ENCODE results near the gene PRSS3. TPM values are rescaled to one million over a fixed set of nuclear protein-coding genes. Genes with fewer than 3 reads are reported as not detected.
A peak's percentile ranks its signal among the peaks of the same experiment; 100 is the strongest.
"Not testable (repeated sequence)": the region's sequence is repeated elsewhere in the genome, so short reads cannot be mapped to it uniquely, and the experiment has no call there.

PRSS3 gene
- total and polyA plus RNA-seq, 5 experiments from 2014 or later: 0.52 TPM; not detected in 4

DNA sequence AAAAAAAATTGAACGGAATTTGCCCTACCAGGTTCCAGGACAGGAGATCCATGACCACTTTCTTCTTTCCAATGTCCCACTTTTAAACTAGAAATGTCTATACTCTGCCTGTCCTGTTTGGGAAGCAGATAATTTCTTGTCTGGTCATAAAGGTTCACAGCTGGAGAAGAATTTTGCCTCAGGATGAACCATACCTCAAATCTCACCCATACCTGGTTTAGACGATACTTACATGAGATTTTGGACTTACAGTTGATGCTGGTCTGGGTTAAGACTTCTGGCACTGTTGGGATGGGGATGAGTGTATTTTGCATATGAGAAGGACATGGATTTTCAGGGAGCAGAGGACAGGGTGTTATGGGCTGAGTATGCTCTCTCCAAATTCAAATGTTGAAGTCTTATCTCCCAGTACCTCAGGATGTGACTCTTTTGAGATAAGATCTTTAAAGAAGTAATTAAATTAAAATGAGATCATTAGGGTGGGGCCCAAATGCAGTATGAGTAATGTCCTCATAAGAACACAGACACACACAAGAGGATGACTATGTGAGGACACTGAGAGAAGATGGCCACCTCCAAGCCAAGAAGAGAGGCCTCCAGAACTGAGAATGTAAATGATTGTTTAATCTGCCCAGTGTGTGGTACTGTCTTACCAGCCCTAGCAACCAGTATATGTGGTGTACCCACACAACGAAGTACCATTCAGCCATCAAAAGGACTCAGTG lies 25.0 kb upstream of the PRSS3 start:
- ATAC-seq, H3K4me3 Mint-ChIP-seq, DNase-seq, POLR2A ChIA-PET, H3K9me3 Mint-ChIP-seq, H3K27me3 Mint-ChIP-seq, H3K4me1 Mint-ChIP-seq, H3K36me3 Mint-ChIP-seq: not testable (repeated sequence)
- H3K27ac Mint-ChIP-seq: peak overlapping the region in 3 of 10 donors; percentile 2 to 28 (median 7)

DNA sequence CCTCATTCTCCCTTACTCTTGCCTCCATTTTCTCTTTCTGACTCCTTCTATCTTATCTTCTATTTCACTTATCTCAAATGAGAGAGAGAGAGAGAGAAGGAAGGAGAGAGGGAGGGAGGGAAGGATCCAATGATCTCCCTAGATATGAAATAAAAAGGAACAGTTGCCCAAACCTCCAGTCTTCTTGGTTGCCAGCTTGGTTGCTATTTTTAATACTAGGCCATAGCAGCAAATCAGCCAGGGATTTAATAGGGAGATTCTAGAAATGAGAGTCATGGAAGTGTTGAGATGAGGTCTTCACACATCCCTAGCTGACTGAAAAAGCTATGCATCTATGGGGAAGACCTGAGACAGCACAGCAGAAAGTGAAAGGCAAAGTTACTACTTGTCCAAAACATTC lies 22.2 kb upstream of the PRSS3 start:
- POLR2A ChIA-PET, ATAC-seq, H3K4me3 Mint-ChIP-seq, H3K27ac Mint-ChIP-seq, DNase-seq, H3K9me3 Mint-ChIP-seq, H3K36me3 Mint-ChIP-seq, H3K27me3 Mint-ChIP-seq, H3K4me1 Mint-ChIP-seq: not testable (repeated sequence)

DNA sequence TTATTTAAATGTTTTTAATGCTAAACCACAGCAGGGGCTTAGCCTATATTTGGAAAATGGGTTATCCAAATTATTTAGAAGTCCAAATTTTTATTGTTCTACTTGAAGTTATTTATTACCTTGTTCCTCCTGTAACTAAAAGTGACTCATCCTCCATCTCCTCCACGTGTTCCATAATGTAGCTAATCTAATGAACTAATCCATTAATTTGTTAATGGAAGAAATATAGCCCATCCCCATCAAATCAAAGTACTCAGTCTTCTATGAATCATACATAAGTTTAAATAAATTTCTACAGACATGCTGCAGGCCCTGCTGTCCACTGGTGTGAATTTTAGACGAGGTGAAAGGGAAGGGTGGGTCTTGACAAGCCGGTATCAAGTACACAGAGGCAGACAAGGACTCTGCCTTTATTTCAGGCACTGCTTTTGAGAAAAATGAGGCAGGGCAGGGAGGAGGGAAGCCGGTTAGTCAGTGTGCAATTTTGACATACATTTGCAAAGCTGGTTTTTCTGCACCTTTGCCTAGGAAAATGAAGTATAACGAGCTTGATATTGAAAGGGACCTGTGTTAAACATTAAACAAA lies 21.2 kb upstream of the PRSS3 start:
- H3K9me3 Mint-ChIP-seq, ATAC-seq, H3K4me1 Mint-ChIP-seq, DNase-seq, H3K36me3 Mint-ChIP-seq, POLR2A ChIA-PET, H3K27me3 Mint-ChIP-seq, H3K27ac Mint-ChIP-seq, H3K4me3 Mint-ChIP-seq: not testable (repeated sequence)

DNA sequence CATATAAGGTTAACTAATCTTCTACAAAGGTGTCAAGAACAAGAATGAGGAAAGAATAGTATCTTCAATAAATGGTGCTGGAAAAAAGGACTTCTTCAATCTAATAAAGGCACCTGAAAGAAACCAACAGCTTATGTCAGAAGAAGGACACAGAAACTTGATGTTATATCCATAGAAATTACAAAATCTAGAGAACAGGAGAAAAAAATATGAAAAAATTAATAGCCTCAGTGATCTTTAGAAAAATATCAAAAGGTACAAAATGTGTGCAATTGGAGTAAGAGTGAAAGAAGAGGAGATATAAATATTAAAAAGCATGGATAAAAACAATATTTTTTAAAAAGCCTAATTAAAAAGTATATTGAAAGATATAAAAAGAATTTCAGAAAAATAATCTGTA lies 18.8 kb upstream of the PRSS3 start:
- H3K27ac Mint-ChIP-seq: peak overlapping the region in 2 of 10 donors; percentile 33 to 37
- H3K4me3 Mint-ChIP-seq: peak overlapping the region in 3 of 10 donors; percentile 23 to 48 (median 35)
- H3K27me3 Mint-ChIP-seq: peaks cover 0 to 5% (median 3%) of the 10 kb centered on the region in 5 donors
- POLR2A ChIA-PET: no interaction called here
- no peaks in the 10 kb centered on the region for H3K9me3 Mint-ChIP-seq
- no peak for ATAC-seq
- no peak for DNase-seq
- H3K36me3 Mint-ChIP-seq: no peaks in the 10 kb centered on the region
- peaks cover 0 to 6% (median 3%) of the 10 kb centered on the region in 4 donors for H3K4me1 Mint-ChIP-seq

DNA sequence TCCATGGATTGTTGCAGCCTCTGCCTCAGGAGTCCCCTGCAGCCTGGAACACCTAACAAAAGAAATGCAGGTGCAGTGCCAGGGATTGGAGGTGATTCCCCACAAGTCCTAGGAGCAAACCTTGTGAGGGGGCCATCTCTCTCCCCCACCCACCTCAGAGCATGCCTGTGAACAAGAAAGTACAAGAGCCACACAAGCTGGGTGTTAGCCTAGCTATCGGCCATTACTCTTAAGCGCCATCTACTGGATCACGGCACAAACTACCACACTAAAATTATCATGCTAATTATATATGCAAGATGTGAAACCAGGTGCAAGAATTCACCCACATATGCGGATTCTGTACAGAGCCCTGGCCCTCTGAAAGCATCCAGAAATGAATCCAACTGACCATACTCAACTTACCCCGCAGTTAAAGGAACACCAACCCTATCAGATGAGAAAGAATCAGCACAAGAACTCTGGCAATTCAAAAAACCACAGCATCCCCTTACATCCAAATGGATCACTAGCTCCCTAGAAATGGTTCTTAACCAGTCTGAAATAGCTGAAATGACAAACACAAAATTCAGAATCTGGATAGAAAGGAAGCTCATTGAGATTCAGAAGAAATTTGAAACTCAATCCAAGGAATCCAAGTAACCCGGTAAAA lies 16.5 kb upstream of the PRSS3 start:
- peak in 9 of 10 donors; percentile 15 to 69 (median 48) for DNase-seq
- Mint-ChIP-seq H3K4me3 (no peak overlapping the region), H3K27me3 (peaks cover 0 to 3% (median 1%) of the 10 kb centered on the region in 5 donors), H3K27ac (no peak overlapping the region), H3K4me1 (peaks cover 0 to 5% (median 2%) of the 10 kb centered on the region in 4 donors), H3K36me3 (no peaks in the 10 kb centered on the region), H3K9me3 (no peaks in the 10 kb centered on the region)
- POLR2A ChIA-PET: no interaction called here
- ATAC-seq: peak; percentile 87 to 89

DNA sequence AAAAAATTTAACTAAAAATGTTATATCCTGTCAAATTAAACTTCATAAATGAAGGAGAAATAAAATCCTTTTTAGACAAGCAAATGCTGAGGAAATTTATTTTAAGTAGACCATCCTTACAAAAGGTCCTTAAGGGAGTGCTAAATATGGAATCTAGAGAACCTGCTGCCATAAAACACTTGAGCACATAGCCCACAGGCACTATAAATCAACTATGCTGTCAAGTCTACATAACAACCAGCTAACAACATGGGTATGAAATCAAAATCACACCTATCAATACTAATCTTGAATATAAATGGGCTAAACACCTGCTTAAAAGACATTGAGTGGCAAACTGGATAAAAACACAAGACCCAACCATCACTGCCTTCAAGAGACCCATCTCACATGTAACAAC lies 15.1 kb upstream of the PRSS3 start:
- Mint-ChIP-seq H3K36me3 (no peaks in the 10 kb centered on the region), H3K27me3 (peaks cover 0 to 3% (median 1%) of the 10 kb centered on the region in 5 donors), H3K9me3 (no peaks in the 10 kb centered on the region), H3K4me3 (no peak overlapping the region), H3K4me1 (peaks cover 0 to 5% (median 2%) of the 10 kb centered on the region in 4 donors), H3K27ac (no peak overlapping the region)
- DNase-seq (no peak), ATAC-seq (no peak)
- POLR2A ChIA-PET: no interaction called here

DNA sequence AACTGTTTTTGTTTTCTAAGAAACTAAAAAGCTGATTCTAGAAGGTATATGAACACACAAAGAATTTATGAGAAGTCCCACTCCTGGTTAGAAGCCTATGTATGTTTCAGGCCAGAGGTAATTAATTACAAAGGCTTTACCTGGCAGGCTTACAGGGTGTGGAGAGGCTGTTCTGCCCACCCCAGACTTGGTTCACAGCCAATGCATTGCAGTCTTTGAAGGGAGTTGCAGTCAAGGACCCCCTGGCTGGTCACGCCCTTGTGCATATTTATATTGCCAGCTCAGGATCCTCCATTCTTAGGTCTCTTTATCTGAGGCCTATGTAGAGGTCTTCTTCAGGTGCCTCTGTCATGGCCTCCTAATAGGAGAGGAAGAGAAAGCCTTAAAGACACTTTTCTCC lies 13.6 kb upstream of the PRSS3 start:
- peaks cover 0 to 10% (median 3%) of the 10 kb centered on the region in 5 donors for H3K27me3 Mint-ChIP-seq
- H3K4me1 Mint-ChIP-seq: peaks cover 9 to 20% (median 11%) of the 10 kb centered on the region in 4 donors
- DNase-seq: no peak
- no peaks in the 10 kb centered on the region for H3K9me3 Mint-ChIP-seq
- POLR2A ChIA-PET: no interaction called here
- ATAC-seq: no peak
- H3K36me3 Mint-ChIP-seq: no peaks in the 10 kb centered on the region
- H3K4me3 Mint-ChIP-seq: no peak overlapping the region
- no peak overlapping the region for H3K27ac Mint-ChIP-seq

DNA sequence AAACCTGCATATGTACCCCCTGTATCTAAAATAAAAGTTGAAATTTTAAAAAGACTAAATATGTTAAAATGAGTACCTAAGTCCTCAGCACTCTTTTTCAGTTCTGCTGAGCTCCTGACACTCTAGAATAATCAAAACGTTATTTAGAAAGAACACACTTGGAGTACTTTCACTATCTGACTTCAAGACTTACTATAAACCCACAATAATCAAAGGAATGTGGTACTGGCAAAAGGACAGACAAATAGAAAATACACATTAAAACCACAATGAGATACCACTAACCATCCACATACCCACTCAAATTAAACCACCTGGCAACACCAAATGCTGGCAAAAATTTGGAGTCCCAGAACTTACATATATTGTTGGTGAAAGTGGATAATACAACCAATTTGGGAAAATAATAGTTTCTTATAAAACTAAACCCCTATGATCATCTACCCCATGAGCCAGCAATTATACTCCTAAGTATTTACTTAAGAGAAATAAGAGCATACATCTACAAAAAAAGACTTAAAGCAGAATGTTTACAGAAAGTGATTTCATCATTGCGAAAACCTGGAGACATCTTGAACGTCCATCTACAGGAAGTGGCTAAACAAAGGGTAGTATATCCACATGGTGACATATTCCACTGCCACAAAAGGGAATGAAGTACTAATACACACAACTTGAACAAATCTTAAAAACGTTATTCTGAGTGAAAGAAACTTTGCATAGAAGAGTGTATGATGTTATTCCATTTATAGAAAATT lies 12.8 kb upstream of the PRSS3 start:
- ATAC-seq (no peak), DNase-seq (no peak)
- H3K27me3 Mint-ChIP-seq: peaks cover 0 to 10% (median 3%) of the 10 kb centered on the region in 5 donors
- no peaks in the 10 kb centered on the region for H3K9me3 Mint-ChIP-seq
- no peak overlapping the region for H3K27ac Mint-ChIP-seq
- peaks cover 10 to 21% (median 13%) of the 10 kb centered on the region in 4 donors for H3K4me1 Mint-ChIP-seq
- H3K36me3 Mint-ChIP-seq: no peaks in the 10 kb centered on the region
- no peak overlapping the region for H3K4me3 Mint-ChIP-seq
- POLR2A ChIA-PET: no interaction called here

DNA sequence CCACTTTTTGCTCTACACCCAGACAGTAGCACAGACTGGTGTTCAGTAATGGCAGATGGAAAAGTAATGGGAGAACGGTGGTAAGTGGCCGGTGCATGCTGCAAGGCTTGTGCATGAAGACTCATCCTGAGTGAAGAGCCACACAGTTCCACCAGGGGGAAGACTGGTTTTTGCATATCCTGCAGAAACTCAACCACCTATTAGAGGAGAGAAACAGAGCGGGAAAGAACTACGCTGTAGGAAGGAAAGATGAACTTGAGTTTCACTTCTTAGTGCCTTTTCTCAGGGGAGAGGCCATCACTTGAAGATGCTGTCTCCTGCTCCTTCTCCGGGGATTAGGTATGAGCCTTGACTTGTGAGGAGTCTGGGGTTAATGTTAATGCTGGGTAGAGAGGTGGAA lies 9.4 kb upstream of the PRSS3 start:
- Mint-ChIP-seq H3K27ac (no peak overlapping the region), H3K4me1 (peaks cover 9 to 16% (median 12%) of the 10 kb centered on the region in 4 donors), H3K4me3 (peak overlapping the region in 2 of 10 donors; percentile 12 to 20), H3K27me3 (peaks cover 0 to 10% (median 0%) of the 10 kb centered on the region in 5 donors), H3K36me3 (no peaks in the 10 kb centered on the region), H3K9me3 (no peaks in the 10 kb centered on the region)
- peak; percentile 47 to 57 for ATAC-seq
- POLR2A ChIA-PET: no interaction called here
- DNase-seq: peak in 1 of 10 donors; percentile 5

DNA sequence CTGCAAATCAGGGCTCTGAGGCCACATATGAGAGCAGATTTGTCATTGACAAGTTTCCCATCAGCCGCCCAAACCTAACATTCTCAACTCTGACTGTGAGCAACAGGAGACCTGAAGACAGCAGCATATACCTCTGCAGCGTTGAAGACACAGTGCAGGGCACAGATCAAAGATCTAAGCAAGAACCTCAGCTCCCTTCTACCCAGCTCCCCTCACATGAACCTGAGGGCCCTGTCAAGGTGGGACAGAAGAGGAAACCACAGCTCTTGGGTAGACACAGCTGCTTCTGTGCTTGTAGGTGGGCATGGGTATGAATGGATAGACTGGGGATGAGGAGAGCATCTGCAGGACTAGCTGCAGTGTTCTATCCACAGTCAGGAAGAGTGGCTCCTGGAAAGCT lies 8.7 kb upstream of the PRSS3 start:
- Mint-ChIP-seq H3K36me3 (no peaks in the 10 kb centered on the region), H3K27ac (peak overlapping the region in 2 of 10 donors; percentile 7 to 84), H3K9me3 (no peaks in the 10 kb centered on the region), H3K27me3 (peaks cover 0 to 10% (median 0%) of the 10 kb centered on the region in 5 donors), H3K4me3 (no peak overlapping the region), H3K4me1 (peaks cover 9 to 16% (median 12%) of the 10 kb centered on the region in 4 donors)
- peak; percentile 42 to 67 for ATAC-seq
- DNase-seq: peak in 2 of 10 donors; percentile 1 to 12
- POLR2A ChIA-PET: no interaction called here

DNA sequence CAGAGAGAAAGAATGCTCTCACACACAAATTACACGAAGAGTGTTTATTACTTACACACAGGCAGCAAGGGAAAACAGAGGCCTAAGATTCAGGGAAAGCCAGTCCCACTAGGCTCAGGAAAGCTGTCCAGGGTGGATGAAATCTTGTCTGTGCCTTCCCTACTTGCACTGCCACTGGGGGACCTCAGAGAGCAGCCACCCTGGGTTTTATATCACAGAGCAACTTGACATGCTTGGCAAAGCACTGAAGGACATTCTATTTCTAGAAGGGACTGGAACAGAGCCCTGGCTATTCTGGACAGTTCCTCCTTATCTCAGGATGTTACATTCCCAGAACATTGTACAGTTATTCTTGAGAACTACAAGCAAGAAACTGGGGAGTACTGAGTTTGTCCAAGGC lies 7.5 kb upstream of the PRSS3 start:
- Mint-ChIP-seq H3K9me3 (no peaks in the 10 kb centered on the region), H3K27ac (no peak overlapping the region), H3K36me3 (no peaks in the 10 kb centered on the region), H3K4me1 (peaks cover 9 to 16% (median 12%) of the 10 kb centered on the region in 4 donors), H3K27me3 (peaks cover 0 to 10% (median 0%) of the 10 kb centered on the region in 5 donors), H3K4me3 (no peak overlapping the region)
- DNase-seq (no peak), ATAC-seq (no peak)
- POLR2A ChIA-PET: no interaction called here

DNA sequence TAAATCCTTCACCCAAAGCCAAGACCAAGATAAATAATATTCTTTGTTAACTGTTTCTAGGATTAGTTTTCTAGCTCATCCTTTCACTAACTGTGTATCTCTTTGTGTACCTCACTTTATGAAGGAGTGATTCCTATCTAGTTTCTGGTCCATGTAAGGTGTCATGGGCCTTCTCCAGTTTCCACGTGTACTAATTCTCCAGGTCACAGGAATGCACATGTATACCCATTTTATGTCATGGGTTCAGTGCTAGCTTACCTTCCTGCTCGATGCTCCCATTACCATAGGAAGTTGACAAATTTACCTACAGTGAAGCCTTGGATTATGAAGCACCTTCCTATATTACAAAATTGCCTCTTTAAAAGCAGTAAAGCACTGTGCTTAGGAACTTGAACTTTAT lies 5.9 kb upstream of the PRSS3 start:
- ATAC-seq, POLR2A ChIA-PET, H3K4me3 Mint-ChIP-seq, H3K27ac Mint-ChIP-seq, H3K27me3 Mint-ChIP-seq, DNase-seq, H3K36me3 Mint-ChIP-seq, H3K9me3 Mint-ChIP-seq: not testable (repeated sequence)
- H3K4me1 Mint-ChIP-seq: peaks cover 9 to 16% (median 12%) of the 10 kb centered on the region in 4 donors

DNA sequence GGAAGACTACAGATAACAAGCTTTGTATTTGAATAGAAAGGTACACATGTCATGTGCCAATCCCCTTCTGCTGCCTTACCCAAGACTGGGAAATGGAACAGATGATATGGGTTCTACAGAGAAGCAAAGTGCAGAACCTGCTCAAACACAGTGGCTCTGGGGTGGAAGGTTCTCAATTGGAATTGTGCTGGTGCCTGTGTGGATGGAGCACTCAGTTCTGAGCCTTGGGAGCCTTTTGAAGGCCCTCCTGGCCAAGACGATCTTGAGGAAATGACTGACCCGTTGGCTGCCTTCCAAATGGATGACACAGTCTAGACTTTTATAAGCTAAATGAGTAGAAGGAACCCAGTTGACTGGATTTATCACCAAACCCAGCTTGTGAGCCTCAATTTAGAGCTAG lies 4.2 kb upstream of the PRSS3 start:
- POLR2A ChIA-PET: no interaction called here
- Mint-ChIP-seq H3K4me1 (peaks cover 7 to 9% (median 8%) of the 10 kb centered on the region in 4 donors), H3K9me3 (no peaks in the 10 kb centered on the region), H3K36me3 (no peaks in the 10 kb centered on the region), H3K27me3 (peaks cover 0 to 5% (median 0%) of the 10 kb centered on the region in 5 donors), H3K4me3 (no peak overlapping the region), H3K27ac (no peak overlapping the region)
- no peak for ATAC-seq
- DNase-seq: no peak
